Vagina (tissue), 2 donors: ENCODE data around the gene OPTC.

Experiments
- POLR2A ChIP-seq, 2 donors: fragments of 450-650 bp; IDR thresholded peaks; one replicate each; pipeline ENCODE4 v1.6.1; 2017; ENCODE audit warnings: antibody characterized with exemption in 2 of 2, mild to moderate bottlenecking in 2 of 2, moderate library complexity in 2 of 2
- POLR2AphosphoS5 ChIP-seq, 2 donors: sonication (generic); formaldehyde crosslinking; IDR thresholded peaks; one replicate each; pipeline ENCODE4 v1.9.0; 2017; ENCODE audit warnings: antibody characterized with exemption in 2 of 2, mild to moderate bottlenecking in 2 of 2, low read depth in 1 of 2; ENCODE audit not compliant: insufficient read depth in 1 of 2
- TF ChIP-seq, protein P1 (sequence below), 3 experiments: fragments of 450-650 bp in 2 of 3; fragments of 200-600 bp in 1 of 3; sonication (generic) in 1 of 3; IDR thresholded peaks; one replicate each; pipeline ENCODE4 v1.5.1; 2017 to 2019; ENCODE audit warnings: antibody characterized with exemption in 3 of 3, mild to moderate bottlenecking in 2 of 3, moderate library complexity in 2 of 3

DNA sequence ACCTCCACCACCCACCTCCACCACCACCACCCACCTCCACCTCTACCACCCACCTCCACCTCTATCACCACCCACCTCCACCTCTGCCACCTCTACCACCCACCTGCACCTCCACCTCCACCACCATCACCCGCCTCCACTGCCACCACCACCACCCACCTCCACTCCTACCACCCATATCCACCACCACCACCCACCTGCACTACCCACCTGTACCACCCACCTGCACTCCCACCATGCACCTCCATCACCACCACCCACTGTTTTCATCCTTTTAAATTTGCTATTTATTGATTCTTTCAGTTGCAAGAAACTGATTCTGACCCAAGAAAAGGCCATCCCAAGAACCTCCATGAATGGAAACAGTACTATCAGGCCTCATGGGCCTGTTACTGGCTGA is 6.3 kb downstream of the OPTC start:
- TF ChIP-seq, protein P1, sequence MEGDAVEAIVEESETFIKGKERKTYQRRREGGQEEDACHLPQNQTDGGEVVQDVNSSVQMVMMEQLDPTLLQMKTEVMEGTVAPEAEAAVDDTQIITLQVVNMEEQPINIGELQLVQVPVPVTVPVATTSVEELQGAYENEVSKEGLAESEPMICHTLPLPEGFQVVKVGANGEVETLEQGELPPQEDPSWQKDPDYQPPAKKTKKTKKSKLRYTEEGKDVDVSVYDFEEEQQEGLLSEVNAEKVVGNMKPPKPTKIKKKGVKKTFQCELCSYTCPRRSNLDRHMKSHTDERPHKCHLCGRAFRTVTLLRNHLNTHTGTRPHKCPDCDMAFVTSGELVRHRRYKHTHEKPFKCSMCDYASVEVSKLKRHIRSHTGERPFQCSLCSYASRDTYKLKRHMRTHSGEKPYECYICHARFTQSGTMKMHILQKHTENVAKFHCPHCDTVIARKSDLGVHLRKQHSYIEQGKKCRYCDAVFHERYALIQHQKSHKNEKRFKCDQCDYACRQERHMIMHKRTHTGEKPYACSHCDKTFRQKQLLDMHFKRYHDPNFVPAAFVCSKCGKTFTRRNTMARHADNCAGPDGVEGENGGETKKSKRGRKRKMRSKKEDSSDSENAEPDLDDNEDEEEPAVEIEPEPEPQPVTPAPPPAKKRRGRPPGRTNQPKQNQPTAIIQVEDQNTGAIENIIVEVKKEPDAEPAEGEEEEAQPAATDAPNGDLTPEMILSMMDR (IDR thresholded peaks at IDR 0.05): no peak
- TF ChIP-seq POLR2A (IDR thresholded peaks at IDR 0.05): no peak
- TF ChIP-seq POLR2AphosphoS5 (IDR thresholded peaks at IDR 0.05; ENCODE audit: insufficient read depth in 1 of 2, low read depth in 1 of 2): no peak
